AG10803 (cell line): ENCODE data around the gene DNAJB8.

Experiments
- DNase-seq: peaks from one replicate; pipeline ENCODE4 v3.0.0; 2010; ENCODE audit warnings: low read depth
- H3K4me3 ChIP-seq: 2 replicates; pipeline ENCODE4 v1.5.1; 2011; ENCODE audit warnings: mild to moderate bottlenecking, low read length, control low read depth
- CTCF ChIP-seq: conservative IDR thresholded peaks from 2 replicates; pipeline ENCODE4 v1.5.1; 2011; ENCODE audit warnings: mild to moderate bottlenecking, low read length, control low read depth, inconsistent platforms

Gene DNAJB8

DNA sequence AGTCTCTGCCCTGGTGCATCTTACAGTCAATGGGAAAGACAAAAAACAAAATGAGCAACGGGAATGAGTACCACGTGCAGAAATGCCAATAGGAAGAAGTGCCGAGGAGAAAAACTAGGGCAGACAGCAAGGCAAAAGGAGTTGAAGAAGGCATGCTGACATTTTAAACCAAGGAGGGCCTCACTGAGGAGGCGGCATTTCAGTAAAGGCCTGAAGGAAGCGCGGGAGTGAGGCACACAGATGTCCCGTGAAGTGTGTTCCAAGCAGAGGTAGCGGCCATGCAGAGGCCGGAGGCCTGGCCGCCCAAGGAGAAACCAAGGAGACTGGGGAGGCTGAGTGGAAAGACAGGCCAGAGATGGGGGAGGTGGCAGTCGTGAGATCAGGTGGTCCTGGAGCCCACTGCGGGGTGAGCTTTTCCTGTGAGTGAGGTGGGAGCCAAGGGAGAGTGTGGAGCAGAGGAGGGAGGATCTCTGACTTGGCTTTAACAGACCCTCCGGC is 34.8 kb downstream of the DNAJB8 start:
- no peak overlapping the region for H3K4me3 ChIP-seq
- no peak for DNase-seq
- TF ChIP-seq CTCF, result no peak

GRCh38 chr3:128430731-128431130 is 36.0 kb downstream of the DNAJB8 start:
- no peak overlapping the region for H3K4me3 ChIP-seq
- TF ChIP-seq CTCF, result no peak
- DNase-seq, result no peak

DNA sequence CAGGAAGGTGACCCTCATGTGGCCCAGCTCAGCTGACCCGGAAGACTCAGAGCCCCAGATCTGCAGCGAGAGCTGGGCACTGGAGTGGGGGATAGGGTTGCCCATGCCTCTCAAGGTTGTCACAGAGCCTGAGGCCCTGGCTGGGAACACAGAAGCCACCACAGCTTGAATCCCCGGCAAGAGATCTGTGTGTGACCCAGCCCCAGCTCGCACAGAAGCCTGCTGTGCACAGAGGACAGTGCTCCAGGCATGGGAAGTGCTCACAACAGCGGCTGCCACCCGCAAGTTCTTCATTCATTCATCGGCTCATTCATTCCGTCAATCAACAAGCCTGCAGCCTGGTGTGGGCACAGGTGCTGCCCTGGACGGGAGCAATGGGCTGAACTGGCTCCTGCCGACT is 36.4 kb downstream of the DNAJB8 start:
- DNase-seq, result no peak
- H3K4me3 ChIP-seq, result no peak overlapping the region
- no peak for TF ChIP-seq CTCF

- TF ChIP-seq CTCF, result no peak
- DNase-seq, result no peak
- no peak overlapping the region for H3K4me3 ChIP-seq
These were observed 36.9 kb downstream of the DNAJB8 start for GRCh38 chr3:128429751-128430150.

DNA sequence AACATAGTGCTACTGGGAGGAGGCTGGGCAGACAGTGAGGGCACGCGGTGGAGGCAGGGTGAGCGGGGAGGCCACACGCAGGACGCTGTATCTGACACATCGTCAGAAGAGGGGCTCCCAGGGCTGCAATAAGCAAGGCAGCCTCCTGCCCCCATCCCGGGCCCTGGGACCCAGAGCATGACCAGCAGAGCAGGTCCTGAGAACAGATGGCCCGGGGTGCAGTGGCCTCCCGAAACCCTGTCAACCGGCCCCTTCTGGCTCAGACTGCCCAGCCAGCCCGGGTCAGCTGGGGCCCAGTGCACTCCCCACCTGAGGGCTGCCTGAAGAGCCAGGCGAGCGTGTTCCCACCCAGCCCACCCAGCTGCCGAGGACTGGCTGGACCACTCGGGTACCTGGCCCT is 37.4 kb downstream of the DNAJB8 start:
- H3K4me3 ChIP-seq, result no peak overlapping the region
- DNase-seq, result no peak
- no peak for TF ChIP-seq CTCF

GRCh38 chr3:128427872-128428822 is 38.5 kb downstream of the DNAJB8 start:
- H3K4me3 ChIP-seq, result no peak overlapping the region
- TF ChIP-seq CTCF, result no peak
- no peak for DNase-seq
